IMR-90 (cell line): ENCODE measurements around the gene CDCP1. TPM values are rescaled to one million over a fixed set of nuclear protein-coding genes. Genes with fewer than 3 reads are reported as not detected.

Source experiments
- CHD1 ChIP-seq: IDR thresholded peaks from 2 replicates; pipeline ENCODE4 v1.6.1; 2012; ENCODE audit warnings: low read depth, low read length, improper control_type of control experiment
- FOS ChIP-seq: fragments of 150-350 bp; IDR thresholded peaks from 2 replicates; pipeline ENCODE4 v1.6.1; 2016; ENCODE audit warnings: low read depth, low read length
- MAFK ChIP-seq: IDR thresholded peaks from 2 replicates; pipeline ENCODE4 v1.6.1; 2012; ENCODE audit warnings: low read depth, low read length, improper control_type of control experiment
- MAZ ChIP-seq: IDR thresholded peaks from 2 replicates; pipeline ENCODE4 v1.6.1; 2012; ENCODE audit warnings: low read depth, mild to moderate bottlenecking, low read length, improper control_type of control experiment, moderate library complexity, borderline replicate concordance
- RCOR1 ChIP-seq: IDR thresholded peaks from 2 replicates; pipeline ENCODE4 v1.6.1; 2012; ENCODE audit warnings: mild to moderate bottlenecking, low read length, improper control_type of control experiment; ENCODE audit not compliant: insufficient replicate concordance
- SMC3 ChIP-seq: fragments of 150-350 bp; IDR thresholded peaks from 2 replicates; pipeline ENCODE4 v1.6.1; 2016; ENCODE audit warnings: low read depth, mild to moderate bottlenecking, antibody characterized with exemption, low read length, moderate library complexity
- polyA plus RNA-seq, 3 experiments: library from polyadenylated mRNA; depleted of rRNA; stranded (reverse); fragments of >200 nt; gene quantifications; 2 replicates each; pipeline ENCODE4 v1.2.3, GENCODE V29; 2012; ENCODE audit warnings: low replicate concordance in 1 of 3
- total RNA-seq: library from RNA; depleted of rRNA; stranded (reverse); fragments of >200 nt; gene quantifications from 2 replicates; pipeline ENCODE4 v1.2.3, GENCODE V29; 2012

CDCP1 gene
- total and polyA plus RNA-seq, 2 of the 4 experiments (the other 2 are of a cell fraction): 2.5 to 3.8 TPM

GRCh38 chr3:45123581-45124269, 22.5 kb downstream of the CDCP1 start (continued):
- no peak for TF ChIP-seq SMC3
- TF ChIP-seq RCOR1: no peak
- 0 out of 2 replicates have a peak, but pooled peaks have one; percentile 43 for TF ChIP-seq FOS
- 0 out of 2 replicates have a peak, but pooled peaks have one; percentile 2 for TF ChIP-seq MAZ
- TF ChIP-seq CHD1: no peak
- 0 out of 2 replicates have a peak, but pooled peaks have one; percentile 4 for TF ChIP-seq MAFK
